Stimulated activated CD4-positive, alpha-beta T cell treated with anti-CD3 and anti-CD28 coated beads, TNF-alpha, amount 100 ng/mL, for 1 hour (primary cell): ENCODE measurements around the gene EEFSEC.
A peak's percentile ranks its signal among the peaks of the same experiment; 100 is the strongest.
"Not testable (repeated sequence)": the region's sequence is repeated elsewhere in the genome, so short reads cannot be mapped to it uniquely, and the experiment has no call there.

Experiments used
- DNase-seq, 3 donors: peaks; one replicate each; pipeline ENCODE4 v3.0.0-alpha.2; 2020; ENCODE audit warnings: low read depth in 3 of 3, low spot score in 1 of 3

EEFSEC gene

GRCh38 chr3:128152419-128153155 is 694 bp upstream of the EEFSEC start:
- peak in 1 of 3 donors; percentile 7 for DNase-seq

- not testable (repeated sequence) for DNase-seq
Observed at GRCh38 chr3:128154354-128154753, 1.1 kb downstream of the EEFSEC start.

- no peak for DNase-seq
Observed at GRCh38 chr3:128155616-128156360, 2.5 kb downstream of the EEFSEC start.

- no peak for DNase-seq
Observed at GRCh38 chr3:128160661-128161060, 7.4 kb downstream of the EEFSEC start.

- no peak for DNase-seq
Observed at GRCh38 chr3:128163432-128163831, 10.2 kb downstream of the EEFSEC start.

GRCh38 chr3:128166971-128167453 is 13.7 kb downstream of the EEFSEC start:
- no peak for DNase-seq

GRCh38 chr3:128167646-128167972 is 14.3 kb downstream of the EEFSEC start:
- DNase-seq: no peak

- DNase-seq: no peak
Observed at GRCh38 chr3:128167973-128168674, 14.8 kb downstream of the EEFSEC start.

GRCh38 chr3:128168836-128169235 is 15.6 kb downstream of the EEFSEC start:
- DNase-seq: no peak

GRCh38 chr3:128170866-128171516 is 17.7 kb downstream of the EEFSEC start:
- DNase-seq: no peak

GRCh38 chr3:128173200-128173599 is 19.9 kb downstream of the EEFSEC start:
- DNase-seq: no peak

- no peak for DNase-seq
Observed at GRCh38 chr3:128173849-128174248, 20.6 kb downstream of the EEFSEC start.

- no peak for DNase-seq
Observed at GRCh38 chr3:128174675-128175590, 21.7 kb downstream of the EEFSEC start.

GRCh38 chr3:128175768-128176167 is 22.5 kb downstream of the EEFSEC start:
- no peak for DNase-seq

- DNase-seq: no peak
Observed at GRCh38 chr3:128176276-128176833, 23.1 kb downstream of the EEFSEC start.

- DNase-seq: no peak
Observed at GRCh38 chr3:128177865-128178264, 24.6 kb downstream of the EEFSEC start.

- DNase-seq: no peak
Observed at GRCh38 chr3:128178782-128179483, 25.7 kb downstream of the EEFSEC start.

- no peak for DNase-seq
Observed at GRCh38 chr3:128179484-128179819, 26.2 kb downstream of the EEFSEC start.

GRCh38 chr3:128180436-128180835 is 27.2 kb downstream of the EEFSEC start:
- DNase-seq: no peak

GRCh38 chr3:128180913-128181312 is 27.6 kb downstream of the EEFSEC start:
- DNase-seq: no peak
